Keratinocyte (primary cell): ENCODE measurements around the gene GNMT.

ENCODE experiments used
- EZH2 ChIP-seq: IDR thresholded peaks from one replicate; pipeline ENCODE4 v1.6.1; 2012; ENCODE audit warnings: inconsistent platforms, mild to moderate bottlenecking, low read length, moderate library complexity
- TF ChIP-seq, protein P1 (sequence below), 3 experiments: IDR thresholded peaks in 1 of 3; conservative IDR thresholded peaks in 1 of 3; optimal IDR thresholded peaks in 1 of 3; 2 replicates in 2 of 3; 3 replicates in 1 of 3; pipeline versions ENCODE3 to v1.5.1; 2011; ENCODE audit warnings: low read length in 3 of 3, mild to moderate bottlenecking in 3 of 3, moderate library complexity in 2 of 3, control low read depth in 1 of 3, inconsistent platforms in 1 of 3; ENCODE audit not compliant: insufficient read depth in 2 of 3; ENCODE audit errors: extremely low read depth in 1 of 3

DNA sequence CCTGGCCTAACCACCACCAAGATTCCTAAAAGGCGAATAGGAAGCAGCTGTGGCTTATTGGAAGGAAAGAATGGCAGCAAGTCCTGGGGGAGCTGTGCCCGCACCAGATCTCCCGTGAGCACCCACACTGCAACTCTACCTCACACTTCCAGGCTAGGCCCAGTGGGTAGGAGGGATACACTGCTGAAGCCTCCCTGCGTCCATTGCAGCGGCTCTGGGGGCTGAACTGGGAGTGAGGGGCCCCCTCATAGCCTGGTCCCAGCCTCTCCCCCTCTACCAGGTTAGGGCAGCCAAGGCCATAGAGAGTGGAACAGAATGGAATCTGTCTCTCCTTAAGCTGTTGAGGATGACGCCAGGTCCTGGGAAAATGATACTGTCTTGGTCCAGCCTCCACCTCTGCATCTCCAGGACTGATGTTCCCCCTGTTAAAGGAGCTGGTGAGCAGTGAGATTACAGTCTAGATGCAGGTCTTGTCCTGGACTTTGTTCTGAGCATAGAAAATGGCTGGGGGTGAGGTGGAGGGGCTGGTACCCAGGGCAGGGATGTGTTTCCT is 20.0 kb upstream of the GNMT start:
- TF ChIP-seq, protein P1, sequence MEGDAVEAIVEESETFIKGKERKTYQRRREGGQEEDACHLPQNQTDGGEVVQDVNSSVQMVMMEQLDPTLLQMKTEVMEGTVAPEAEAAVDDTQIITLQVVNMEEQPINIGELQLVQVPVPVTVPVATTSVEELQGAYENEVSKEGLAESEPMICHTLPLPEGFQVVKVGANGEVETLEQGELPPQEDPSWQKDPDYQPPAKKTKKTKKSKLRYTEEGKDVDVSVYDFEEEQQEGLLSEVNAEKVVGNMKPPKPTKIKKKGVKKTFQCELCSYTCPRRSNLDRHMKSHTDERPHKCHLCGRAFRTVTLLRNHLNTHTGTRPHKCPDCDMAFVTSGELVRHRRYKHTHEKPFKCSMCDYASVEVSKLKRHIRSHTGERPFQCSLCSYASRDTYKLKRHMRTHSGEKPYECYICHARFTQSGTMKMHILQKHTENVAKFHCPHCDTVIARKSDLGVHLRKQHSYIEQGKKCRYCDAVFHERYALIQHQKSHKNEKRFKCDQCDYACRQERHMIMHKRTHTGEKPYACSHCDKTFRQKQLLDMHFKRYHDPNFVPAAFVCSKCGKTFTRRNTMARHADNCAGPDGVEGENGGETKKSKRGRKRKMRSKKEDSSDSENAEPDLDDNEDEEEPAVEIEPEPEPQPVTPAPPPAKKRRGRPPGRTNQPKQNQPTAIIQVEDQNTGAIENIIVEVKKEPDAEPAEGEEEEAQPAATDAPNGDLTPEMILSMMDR (optimal IDR thresholded peaks at IDR 0.05 in 1 of 3, IDR thresholded peaks at IDR 0.05 in 1 of 3, conservative IDR thresholded peaks at IDR 0.05 in 1 of 3; ENCODE audit: extremely low read depth in 1 of 3, insufficient read depth in 2 of 3, low read length in 3 of 3), result no peak
- TF ChIP-seq EZH2, result no peak
